ENCODE data around the gene UNK.

The UNK gene

DNA sequence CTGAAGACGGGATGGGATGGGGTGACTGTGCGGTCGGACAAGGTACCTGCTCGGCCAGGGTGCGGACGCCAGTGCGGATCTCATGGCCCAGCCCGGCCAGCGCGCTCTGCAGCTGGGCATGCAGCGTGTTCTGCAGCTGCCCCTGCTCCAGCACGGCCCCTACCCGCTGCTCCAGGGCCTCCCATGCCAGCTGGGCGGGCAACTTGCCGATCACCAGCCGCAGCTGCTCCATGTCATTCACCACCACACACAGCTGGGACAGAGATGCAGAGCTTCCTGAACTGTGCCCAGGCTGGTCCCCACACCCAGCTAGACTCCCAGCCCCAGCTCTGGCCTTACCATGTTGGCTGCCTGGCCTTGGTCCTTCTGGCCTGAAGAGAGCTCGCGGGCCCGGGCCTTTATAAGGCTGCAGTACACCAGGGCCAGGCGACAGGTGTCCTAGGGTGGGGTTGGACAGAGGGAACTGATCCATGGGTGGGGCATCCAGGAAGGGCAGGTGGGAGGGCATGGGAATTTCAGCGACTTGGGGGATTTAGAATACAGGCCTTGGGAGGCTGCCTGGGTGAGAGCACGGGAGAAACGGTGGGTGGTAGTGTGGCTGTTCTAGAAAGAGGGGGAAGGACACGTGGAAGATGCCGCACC, 49.8 kb downstream of the UNK start:
- Histone ChIP-seq H3K27me3 (replicated peaks) (no peaks in the 10 kb centered on the region), H3K27ac (no peak overlapping the region), H3K36me3 (replicated peaks) (no peaks in the 10 kb centered on the region), H3K4me3 (ENCODE audit: low read depth, low read length) (no peak overlapping the region)
- DNase-seq: no peak
- TF ChIP-seq, protein P1, sequence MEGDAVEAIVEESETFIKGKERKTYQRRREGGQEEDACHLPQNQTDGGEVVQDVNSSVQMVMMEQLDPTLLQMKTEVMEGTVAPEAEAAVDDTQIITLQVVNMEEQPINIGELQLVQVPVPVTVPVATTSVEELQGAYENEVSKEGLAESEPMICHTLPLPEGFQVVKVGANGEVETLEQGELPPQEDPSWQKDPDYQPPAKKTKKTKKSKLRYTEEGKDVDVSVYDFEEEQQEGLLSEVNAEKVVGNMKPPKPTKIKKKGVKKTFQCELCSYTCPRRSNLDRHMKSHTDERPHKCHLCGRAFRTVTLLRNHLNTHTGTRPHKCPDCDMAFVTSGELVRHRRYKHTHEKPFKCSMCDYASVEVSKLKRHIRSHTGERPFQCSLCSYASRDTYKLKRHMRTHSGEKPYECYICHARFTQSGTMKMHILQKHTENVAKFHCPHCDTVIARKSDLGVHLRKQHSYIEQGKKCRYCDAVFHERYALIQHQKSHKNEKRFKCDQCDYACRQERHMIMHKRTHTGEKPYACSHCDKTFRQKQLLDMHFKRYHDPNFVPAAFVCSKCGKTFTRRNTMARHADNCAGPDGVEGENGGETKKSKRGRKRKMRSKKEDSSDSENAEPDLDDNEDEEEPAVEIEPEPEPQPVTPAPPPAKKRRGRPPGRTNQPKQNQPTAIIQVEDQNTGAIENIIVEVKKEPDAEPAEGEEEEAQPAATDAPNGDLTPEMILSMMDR (IDR thresholded peaks at IDR 0.05; ENCODE audit: low read depth, low read length, missing control alignments): no peak
- in situ Hi-C loops (cut with HindIII; ENCODE audit: low pct_ligation_motif_present, low sequenced_read_pairs): no loop called here

DNA sequence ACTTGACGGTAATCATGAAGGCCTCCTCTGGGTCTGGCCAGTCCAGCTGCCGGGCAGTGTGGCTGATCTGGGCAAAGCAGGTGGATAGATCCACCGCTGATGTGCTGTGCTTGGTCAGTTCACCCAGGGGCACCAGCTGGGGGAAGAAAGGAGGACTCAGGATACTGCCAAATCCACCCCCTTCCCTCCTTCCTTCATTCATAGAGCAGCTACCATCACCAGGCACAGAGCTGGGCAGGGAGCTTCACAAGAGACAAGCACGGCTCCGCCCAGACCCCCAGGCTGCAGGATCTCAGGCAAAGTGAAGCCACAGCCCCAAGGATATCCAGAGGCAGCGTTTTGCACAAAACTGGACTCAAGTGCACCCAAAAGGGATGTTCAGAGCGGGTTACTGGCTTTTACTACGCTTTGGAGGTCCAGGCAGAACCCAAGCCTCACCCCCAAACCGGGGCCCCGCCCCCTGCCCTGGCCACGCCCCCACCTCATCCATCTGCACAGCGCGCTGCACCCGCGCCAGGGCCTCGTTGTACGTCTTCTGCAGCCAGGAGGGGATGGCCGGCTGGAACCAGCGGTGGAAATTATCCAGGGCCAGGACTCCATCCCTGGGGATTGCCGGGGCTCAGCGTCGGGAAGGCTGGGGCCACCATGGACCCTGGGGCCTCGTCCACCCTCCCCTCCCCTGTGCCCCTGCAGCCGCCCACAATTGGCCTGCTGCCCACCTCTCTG, 50.5 kb downstream of the UNK start:
- Histone ChIP-seq H3K27ac (no peak overlapping the region), H3K27me3 (replicated peaks) (no peaks in the 10 kb centered on the region), H3K4me3 (ENCODE audit: low read depth, low read length) (no peak overlapping the region), H3K36me3 (replicated peaks) (no peaks in the 10 kb centered on the region)
- TF ChIP-seq, protein P1 (IDR thresholded peaks at IDR 0.05; ENCODE audit: low read depth, low read length, missing control alignments): no peak
- in situ Hi-C loops (cut with HindIII; ENCODE audit: low pct_ligation_motif_present, low sequenced_read_pairs): no loop called here
- no peak for DNase-seq

DNA sequence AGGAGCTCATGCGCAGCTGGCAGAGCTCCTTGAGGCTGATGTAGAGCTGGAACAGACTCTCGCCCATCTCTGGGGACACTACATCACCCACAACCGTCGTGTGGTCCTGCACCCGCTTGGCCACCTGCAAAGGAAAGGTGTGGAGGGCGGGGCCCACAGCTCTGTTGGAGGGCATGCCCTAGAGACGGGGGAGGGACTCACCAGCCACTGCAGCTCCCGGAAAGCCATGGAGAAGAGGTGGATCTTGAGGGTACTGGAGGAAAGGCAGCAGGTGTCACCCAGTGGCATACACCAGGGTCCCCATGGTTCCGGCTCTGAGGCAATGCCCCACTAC, 51.0 kb downstream of the UNK start:
- no peaks in the 10 kb centered on the region for H3K36me3 ChIP-seq (replicated peaks)
- no peak overlapping the region for H3K27ac ChIP-seq

GRCh38 chr17:75836605-75837004, 52.0 kb downstream of the UNK start:
- in situ Hi-C loops (cut with HindIII; ENCODE audit: low pct_ligation_motif_present, low sequenced_read_pairs): no loop called here
- no peaks in the 10 kb centered on the region for H3K27me3 ChIP-seq (replicated peaks)
- no peak overlapping the region for H3K27ac ChIP-seq
- H3K4me3 ChIP-seq (ENCODE audit: low read depth, low read length): no peak overlapping the region
- TF ChIP-seq, protein P1 (IDR thresholded peaks at IDR 0.05; ENCODE audit: low read depth, low read length, missing control alignments): no peak
- DNase-seq: no peak
- no peaks in the 10 kb centered on the region for H3K36me3 ChIP-seq (replicated peaks)

More for the DNA sequence above, 51.0 kb downstream of the UNK start:
- no peaks in the 10 kb centered on the region for H3K27me3 ChIP-seq (replicated peaks)
- in situ Hi-C loops (cut with HindIII; ENCODE audit: low pct_ligation_motif_present, low sequenced_read_pairs): no loop called here
- TF ChIP-seq, protein P1 (IDR thresholded peaks at IDR 0.05; ENCODE audit: low read depth, low read length, missing control alignments): no peak
- no peak overlapping the region for H3K4me3 ChIP-seq (ENCODE audit: low read depth, low read length)
- no peak for DNase-seq

DNA sequence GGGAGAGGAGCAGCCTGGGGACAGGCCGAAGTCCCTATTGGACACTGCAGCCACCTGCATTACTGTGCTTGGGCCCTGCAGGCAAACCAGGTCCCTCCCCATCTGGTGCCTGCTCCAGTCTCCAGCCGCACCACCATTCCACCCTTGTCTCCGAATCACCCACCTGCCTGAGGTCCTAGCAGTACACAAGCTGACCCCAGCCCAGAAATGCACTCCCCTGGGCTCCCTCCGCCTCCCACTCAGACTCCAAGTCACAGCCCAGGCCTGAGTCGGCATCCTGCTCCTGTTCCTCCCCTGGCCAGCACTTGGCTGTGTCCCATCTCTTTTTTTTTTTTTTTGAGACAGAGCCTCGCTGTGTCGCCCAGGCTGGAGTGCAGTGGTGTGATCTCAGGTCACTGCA, 53.3 kb downstream of the UNK start:
- DNase-seq: no peak
- in situ Hi-C loops (cut with HindIII; ENCODE audit: low pct_ligation_motif_present, low sequenced_read_pairs): no loop called here
- Histone ChIP-seq H3K27ac (no peak overlapping the region), H3K27me3 (replicated peaks) (no peaks in the 10 kb centered on the region), H3K4me3 (ENCODE audit: low read depth, low read length) (no peak overlapping the region), H3K36me3 (replicated peaks) (no peaks in the 10 kb centered on the region)
- TF ChIP-seq, protein P1 (IDR thresholded peaks at IDR 0.05; ENCODE audit: low read depth, low read length, missing control alignments): no peak
